PC-3 (cell line): ENCODE results near the gene CATSPERE. TPM values are rescaled to one million over a fixed set of nuclear protein-coding genes. Genes with fewer than 3 reads are reported as not detected.

Source experiments
- ATAC-seq: fragments of 200-7000 bp; cut with Tn5 transposase; 2 replicates; pipeline ENCODE4 v1.9.1; 2020; ENCODE audit warnings: mild to moderate bottlenecking, moderate library complexity
- BruUV-seq: library from RNA; stranded (reverse); fragments of 400-500 nt; replicated peaks from 2 replicates; lab custom pipeline; 2021; lab: Mats Ljungman, UMichigan
- CTCF ChIA-PET: fragments of 300-600 bp; sonication (Branson Sonifier 250); formaldehyde crosslinking; loops from one replicate; lab custom pipeline; 2022; ENCODE audit warnings: antibody characterized with exemption; lab: Charles Lee
- POLR2A ChIA-PET: fragments of 300-600 bp; sonication (Branson Sonifier 250); formaldehyde crosslinking; loops from one replicate; lab custom pipeline; 2022; ENCODE audit warnings: antibody characterized with exemption; ENCODE audit not compliant: unreplicated experiment; lab: Charles Lee
- DNase-seq: peaks from one replicate; pipeline ENCODE4 v3.0.0-alpha.2; 2015
- H2AFZ ChIP-seq: fragments of 300-600 bp; sonication (generic); 2 replicates; pipeline ENCODE4 v1.6.0; 2016; ENCODE audit warnings: antibody characterized with exemption, low read length
- H3F3A ChIP-seq: fragments of 300-600 bp; sonication (generic); one replicate; pipeline ENCODE4 v1.6.0; 2017; ENCODE audit warnings: antibody characterized with exemption, low read length, control low read depth, mild to moderate bottlenecking; ENCODE audit not compliant: unreplicated experiment
- H3K27ac ChIP-seq: fragments of 300-600 bp; sonication (generic); 2 replicates; pipeline ENCODE4 v1.5.1; 2016; ENCODE audit warnings: mild to moderate bottlenecking, low read length
- H3K27me3 ChIP-seq: fragments of 300-600 bp; sonication (generic); 2 replicates; pipeline ENCODE4 v1.6.1; 2016; ENCODE audit warnings: low read length, mixed read lengths
- H3K36me3 ChIP-seq: fragments of 300-600 bp; sonication (generic); 2 replicates; pipeline ENCODE4 v1.6.1; 2016; ENCODE audit warnings: low read depth, mixed run types, low read length, mixed read lengths
- H3K4me1 ChIP-seq: fragments of 300-600 bp; sonication (generic); 2 replicates; pipeline ENCODE4 v1.5.1; 2016; ENCODE audit warnings: low read length; ENCODE audit not compliant: insufficient read depth
- H3K4me2 ChIP-seq: fragments of 300-600 bp; sonication (generic); 2 replicates; pipeline ENCODE4 v1.6.0; 2016; ENCODE audit warnings: low read length
- H3K4me3 ChIP-seq: fragments of 300-600 bp; sonication (generic); 2 replicates; pipeline ENCODE4 v1.5.1; 2016; ENCODE audit warnings: mild to moderate bottlenecking, low read length, mixed read lengths
- H3K79me2 ChIP-seq: fragments of 300-600 bp; sonication (generic); 2 replicates; pipeline ENCODE4 v1.6.1; 2017; ENCODE audit warnings: low read length, mixed read lengths
- H3K9ac ChIP-seq: fragments of 300-600 bp; sonication (generic); 2 replicates; pipeline ENCODE4 v1.6.0; 2016; ENCODE audit warnings: mild to moderate bottlenecking, low read length
- H3K9me2 ChIP-seq: fragments of 300-600 bp; sonication (generic); replicated peaks from 2 replicates; pipeline ENCODE4 v1.6.1; 2016; ENCODE audit warnings: mixed run types, low read length, mixed read lengths
- H3K9me3 ChIP-seq: fragments of 300-600 bp; sonication (generic); 2 replicates; pipeline ENCODE4 v1.6.1; 2016; ENCODE audit warnings: low read length, mixed read lengths
- H4K20me1 ChIP-seq: fragments of 300-600 bp; sonication (generic); 2 replicates; pipeline ENCODE4 v1.6.1; 2016; ENCODE audit warnings: low read length, mixed read lengths
- EZH2 ChIP-seq: fragments of 300-600 bp; sonication (generic); IDR thresholded peaks from one replicate; pipeline ENCODE4 v1.6.1; 2017; ENCODE audit warnings: antibody characterized with exemption, mild to moderate bottlenecking, low read length; ENCODE audit not compliant: unreplicated experiment
- EZH2phosphoT487 ChIP-seq: fragments of 300-600 bp; sonication (generic); IDR thresholded peaks from 2 replicates; pipeline ENCODE4 v1.6.1; 2018; ENCODE audit warnings: mild to moderate bottlenecking, antibody characterized with exemption, low read length, borderline replicate concordance
- intact Hi-C: fragments of 100-400 bp; cut with micrococcal nuclease; formaldehyde crosslinking; loops from 2 replicates; pipeline ENCODE4 v1.9.0; 2023
- total RNA-seq: library from RNA; depleted of rRNA; stranded (reverse); fragments of >200 nt; gene quantifications from 2 replicates; pipeline ENCODE4 v1.2.3, GENCODE V29; 2014
- TF ChIP-seq, protein P1 (sequence below): fragments of 300-600 bp; sonication (generic); conservative IDR thresholded peaks from 2 replicates; pipeline ENCODE4 v1.5.1; 2017; ENCODE audit warnings: antibody characterized with exemption, low read depth, mild to moderate bottlenecking, low read length

The CATSPERE gene
- total RNA-seq, 1 experiment from 2014 or later: not detected

DNA sequence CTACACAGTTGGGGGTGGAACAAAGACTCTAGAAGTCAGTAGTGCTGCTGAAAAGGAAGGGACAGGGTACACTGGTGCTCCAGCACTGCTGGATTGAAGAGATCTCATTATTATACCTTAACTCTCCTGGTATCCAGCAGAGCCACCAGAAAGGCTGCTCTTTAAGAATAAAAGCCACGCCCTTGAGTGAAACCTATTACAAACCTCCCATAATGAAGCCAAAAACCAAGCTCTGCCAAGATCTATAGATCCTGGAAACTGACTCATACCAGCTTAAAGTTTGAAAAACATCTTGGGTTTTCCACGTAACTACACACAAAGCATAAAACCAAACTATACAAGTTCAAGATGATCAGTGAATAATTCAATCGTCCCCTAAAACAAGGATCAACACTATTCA, 47.3 kb upstream of the CATSPERE start:
- Histone ChIP-seq H3F3A (no peaks in the 10 kb centered on the region), H3K9me3 (no peaks in the 10 kb centered on the region), H3K9ac (no peak overlapping the region), H3K36me3 (peaks cover 81% of the 10 kb centered on the region), H2AFZ (no peak overlapping the region), H3K9me2 (no peaks in the 10 kb centered on the region), H3K4me3 (no peak overlapping the region), H3K27me3 (no peaks in the 10 kb centered on the region), H3K79me2 (no peaks in the 10 kb centered on the region), H4K20me1 (no peaks in the 10 kb centered on the region), H3K27ac (no peak overlapping the region), H3K4me1 (peaks cover 14% of the 10 kb centered on the region), H3K4me2 (no peak overlapping the region)
- intact Hi-C loops: no loop called here
- DNase-seq: peak; percentile 52
- ATAC-seq: peak; percentile 70
- no TSS peak for BruUV-seq
- ChIA-PET CTCF (interaction anchor here (1.4 kb wide), 1 partner anchor 114 kb away, joined by 3 read pairs; no protein-coding TSS in a partner anchor), POLR2A (interaction anchor here (0.6 kb wide), 1 partner anchor 14 kb away, joined by 4 read pairs; no protein-coding TSS in a partner anchor)
- TF ChIP-seq, protein P1, sequence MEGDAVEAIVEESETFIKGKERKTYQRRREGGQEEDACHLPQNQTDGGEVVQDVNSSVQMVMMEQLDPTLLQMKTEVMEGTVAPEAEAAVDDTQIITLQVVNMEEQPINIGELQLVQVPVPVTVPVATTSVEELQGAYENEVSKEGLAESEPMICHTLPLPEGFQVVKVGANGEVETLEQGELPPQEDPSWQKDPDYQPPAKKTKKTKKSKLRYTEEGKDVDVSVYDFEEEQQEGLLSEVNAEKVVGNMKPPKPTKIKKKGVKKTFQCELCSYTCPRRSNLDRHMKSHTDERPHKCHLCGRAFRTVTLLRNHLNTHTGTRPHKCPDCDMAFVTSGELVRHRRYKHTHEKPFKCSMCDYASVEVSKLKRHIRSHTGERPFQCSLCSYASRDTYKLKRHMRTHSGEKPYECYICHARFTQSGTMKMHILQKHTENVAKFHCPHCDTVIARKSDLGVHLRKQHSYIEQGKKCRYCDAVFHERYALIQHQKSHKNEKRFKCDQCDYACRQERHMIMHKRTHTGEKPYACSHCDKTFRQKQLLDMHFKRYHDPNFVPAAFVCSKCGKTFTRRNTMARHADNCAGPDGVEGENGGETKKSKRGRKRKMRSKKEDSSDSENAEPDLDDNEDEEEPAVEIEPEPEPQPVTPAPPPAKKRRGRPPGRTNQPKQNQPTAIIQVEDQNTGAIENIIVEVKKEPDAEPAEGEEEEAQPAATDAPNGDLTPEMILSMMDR: no peak
- TF ChIP-seq EZH2 (no peak), EZH2phosphoT487 (no peak)

DNA sequence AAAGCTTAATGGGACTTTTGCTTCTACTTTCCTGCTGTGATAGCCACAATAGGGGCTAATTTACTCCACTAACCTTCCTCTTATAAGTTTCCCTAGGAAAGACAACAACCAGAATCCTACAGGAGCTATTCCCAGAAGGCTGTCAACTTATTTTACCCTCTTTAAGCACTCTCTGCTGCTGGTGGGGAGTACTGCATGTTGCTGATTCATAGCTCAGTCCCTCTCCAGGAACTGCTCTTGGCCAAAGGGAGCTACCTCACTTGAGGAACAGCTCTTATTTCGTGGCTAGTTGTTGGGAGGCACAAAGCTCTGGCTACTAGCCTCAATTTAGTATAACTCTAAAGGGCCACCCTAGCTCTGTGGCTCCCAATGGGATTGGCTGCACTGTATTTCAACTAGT, 46.5 kb upstream of the CATSPERE start:
- no peak overlapping the region for H3K4me2 ChIP-seq
- H3K36me3 ChIP-seq: peaks cover 80% of the 10 kb centered on the region
- no peaks in the 10 kb centered on the region for H4K20me1 ChIP-seq
- TF ChIP-seq, protein P1: peak; percentile 50
- TF ChIP-seq EZH2phosphoT487: no peak
- no peak for TF ChIP-seq EZH2
- CTCF ChIA-PET: interaction anchor here (0.6 to 1.4 kb wide), 2 partner anchors 112 to 115 kb away, joined by 3 read pairs; no protein-coding TSS in a partner anchor
- H3K4me1 ChIP-seq: peaks cover 16% of the 10 kb centered on the region
- POLR2A ChIA-PET: no interaction called here
- intact Hi-C loops: no loop called here
- no peaks in the 10 kb centered on the region for H3K79me2 ChIP-seq
- peak; percentile 58 for ATAC-seq
- no peak overlapping the region for H2AFZ ChIP-seq
- no peak overlapping the region for H3K27ac ChIP-seq
- no peaks in the 10 kb centered on the region for H3K9me2 ChIP-seq
- H3F3A ChIP-seq: no peaks in the 10 kb centered on the region
- no peak overlapping the region for H3K9ac ChIP-seq
- H3K9me3 ChIP-seq: no peaks in the 10 kb centered on the region
- H3K27me3 ChIP-seq: no peaks in the 10 kb centered on the region
- BruUV-seq: no TSS peak
- no peak overlapping the region for H3K4me3 ChIP-seq
- peak; percentile 50 for DNase-seq

DNA sequence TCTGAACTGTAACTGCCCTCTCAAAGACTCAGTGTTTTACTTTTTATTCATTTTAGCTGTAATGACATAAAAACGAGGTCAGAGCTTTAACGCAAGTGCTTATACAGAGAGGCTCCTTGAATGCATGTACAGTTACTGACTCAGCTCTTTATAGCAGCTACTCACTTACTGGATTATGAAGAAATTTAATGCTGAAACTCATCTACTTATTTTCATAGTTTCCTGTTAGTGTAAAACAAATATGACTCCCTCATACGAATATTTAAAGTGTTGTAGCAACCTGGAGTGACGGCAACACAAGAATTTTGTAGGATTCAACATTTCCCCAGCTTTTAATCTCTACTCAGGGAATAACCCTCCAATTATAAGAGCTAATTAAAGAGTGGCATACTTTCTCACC, 42.0 kb upstream of the CATSPERE start:
- Histone ChIP-seq H3K9me3 (no peaks in the 10 kb centered on the region), H3K4me2 (0 out of 2 replicates have a peak overlapping the region, but pooled peaks have one; percentile 2), H3K4me3 (no peak overlapping the region), H3K4me1 (peaks cover 10% of the 10 kb centered on the region), H4K20me1 (no peaks in the 10 kb centered on the region), H3F3A (no peaks in the 10 kb centered on the region), H3K9me2 (no peaks in the 10 kb centered on the region), H3K79me2 (no peaks in the 10 kb centered on the region), H3K36me3 (peaks cover 78% of the 10 kb centered on the region), H3K27ac (peak overlapping the region; percentile 71), H3K9ac (peak overlapping the region; percentile 18; the same call in 1 of the 2 replicates), H3K27me3 (no peaks in the 10 kb centered on the region), H2AFZ (no peak overlapping the region)
- peak; percentile 91 for ATAC-seq
- intact Hi-C loops: loop anchor here (1.0 kb wide), 1 partner anchor 33 kb away; no protein-coding TSS in a partner anchor
- TF ChIP-seq, protein P1: no peak
- TF ChIP-seq EZH2phosphoT487 (no peak), EZH2 (no peak)
- BruUV-seq: no TSS peak
- CTCF ChIA-PET: interaction anchor here (0.6 kb wide), 1 partner anchor 712 kb away, joined by 3 read pairs; no protein-coding TSS in a partner anchor
- POLR2A ChIA-PET: no interaction called here
- DNase-seq: peak; percentile 56
